Brain microvascular endothelial cell (primary cell): Measurements from ENCODE around the gene CBLN4.

ENCODE experiments used
- DNase-seq: peaks from one replicate; pipeline ENCODE4 v3.0.0-alpha.2; 2020
- H3K27ac ChIP-seq: fragments of 250-450 bp; sonication (Bioruptor Pico); 2 replicates; pipeline ENCODE4 v1.5.1; 2020; ENCODE audit warnings: mild to moderate bottlenecking, moderate library complexity
- H3K27me3 ChIP-seq: fragments of 250-450 bp; sonication (Bioruptor Pico); replicated peaks from 2 replicates; pipeline ENCODE4 v1.5.1; 2020; ENCODE audit warnings: mild to moderate bottlenecking
- H3K36me3 ChIP-seq: fragments of 250-450 bp; sonication (Bioruptor Pico); replicated peaks from 2 replicates; pipeline ENCODE4 v1.5.1; 2020; ENCODE audit warnings: mild to moderate bottlenecking
- H3K4me3 ChIP-seq: 2 replicates; pipeline ENCODE4 v1.5.1; 2011; ENCODE audit warnings: low read depth, mild to moderate bottlenecking, control low read depth, low read length, moderate library complexity
- in situ Hi-C: cut with HindIII; loops from 2 replicates; pipeline ENCODE4 v1.10.0; 2017; ENCODE audit warnings: low sequenced_read_pairs, low pct_ligation_motif_present
- TF ChIP-seq, protein P1 (sequence below): IDR thresholded peaks from 2 replicates; pipeline ENCODE4 v1.5.1; 2011; ENCODE audit warnings: low read depth, mild to moderate bottlenecking, moderate library complexity, low read length, control low read depth, inconsistent platforms; ENCODE audit errors: missing control alignments

Gene CBLN4

DNA sequence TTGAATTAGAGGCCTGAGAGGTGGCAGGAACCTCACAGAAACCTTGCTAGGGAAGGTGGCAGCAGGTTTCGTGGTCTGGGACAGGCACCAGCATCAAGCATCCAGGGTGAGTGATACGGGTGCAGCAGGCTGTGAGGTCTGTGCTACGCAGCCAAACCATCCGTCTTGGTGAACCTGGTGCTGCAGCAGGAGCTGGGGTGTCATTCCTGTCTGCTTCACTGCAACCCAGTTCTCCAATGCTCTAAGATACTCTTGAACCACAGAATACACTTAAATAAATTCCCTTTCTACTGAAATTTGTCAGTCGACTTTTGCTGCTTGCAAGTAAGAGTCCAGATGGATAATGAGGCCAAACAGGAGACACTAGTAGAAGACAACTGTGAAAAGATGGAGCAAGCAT lies 9.7 kb upstream of the CBLN4 start:
- no peaks in the 10 kb centered on the region for H3K27me3 ChIP-seq
- DNase-seq: no peak
- no peak overlapping the region for H3K27ac ChIP-seq
- no peak overlapping the region for H3K4me3 ChIP-seq
- TF ChIP-seq, protein P1, sequence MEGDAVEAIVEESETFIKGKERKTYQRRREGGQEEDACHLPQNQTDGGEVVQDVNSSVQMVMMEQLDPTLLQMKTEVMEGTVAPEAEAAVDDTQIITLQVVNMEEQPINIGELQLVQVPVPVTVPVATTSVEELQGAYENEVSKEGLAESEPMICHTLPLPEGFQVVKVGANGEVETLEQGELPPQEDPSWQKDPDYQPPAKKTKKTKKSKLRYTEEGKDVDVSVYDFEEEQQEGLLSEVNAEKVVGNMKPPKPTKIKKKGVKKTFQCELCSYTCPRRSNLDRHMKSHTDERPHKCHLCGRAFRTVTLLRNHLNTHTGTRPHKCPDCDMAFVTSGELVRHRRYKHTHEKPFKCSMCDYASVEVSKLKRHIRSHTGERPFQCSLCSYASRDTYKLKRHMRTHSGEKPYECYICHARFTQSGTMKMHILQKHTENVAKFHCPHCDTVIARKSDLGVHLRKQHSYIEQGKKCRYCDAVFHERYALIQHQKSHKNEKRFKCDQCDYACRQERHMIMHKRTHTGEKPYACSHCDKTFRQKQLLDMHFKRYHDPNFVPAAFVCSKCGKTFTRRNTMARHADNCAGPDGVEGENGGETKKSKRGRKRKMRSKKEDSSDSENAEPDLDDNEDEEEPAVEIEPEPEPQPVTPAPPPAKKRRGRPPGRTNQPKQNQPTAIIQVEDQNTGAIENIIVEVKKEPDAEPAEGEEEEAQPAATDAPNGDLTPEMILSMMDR: no peak
- H3K36me3 ChIP-seq: no peaks in the 10 kb centered on the region
- in situ Hi-C loops: no loop called here

DNA sequence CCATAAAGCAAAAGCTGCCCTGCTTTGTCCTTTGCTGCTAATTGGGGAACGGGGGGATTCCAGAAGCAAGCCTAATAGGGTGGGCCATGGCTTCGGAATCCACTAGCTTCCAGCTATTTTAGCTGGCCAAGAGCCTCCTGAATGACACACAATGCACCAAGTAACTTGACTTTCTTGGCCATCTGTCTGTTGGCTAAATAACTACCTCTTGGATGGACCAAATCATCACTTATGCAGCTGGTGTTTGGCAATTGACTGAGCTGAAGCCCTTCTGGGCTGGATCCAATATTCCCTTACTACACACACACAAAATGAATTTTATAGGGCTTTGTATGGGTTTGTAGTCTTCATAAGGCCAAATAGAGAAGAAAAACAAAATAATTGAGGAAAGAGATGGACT lies 8.8 kb upstream of the CBLN4 start:
- no peak for DNase-seq
- no peak overlapping the region for H3K27ac ChIP-seq
- TF ChIP-seq, protein P1: no peak
- H3K4me3 ChIP-seq: no peak overlapping the region
- in situ Hi-C loops: no loop called here
- no peaks in the 10 kb centered on the region for H3K27me3 ChIP-seq
- no peaks in the 10 kb centered on the region for H3K36me3 ChIP-seq

DNA sequence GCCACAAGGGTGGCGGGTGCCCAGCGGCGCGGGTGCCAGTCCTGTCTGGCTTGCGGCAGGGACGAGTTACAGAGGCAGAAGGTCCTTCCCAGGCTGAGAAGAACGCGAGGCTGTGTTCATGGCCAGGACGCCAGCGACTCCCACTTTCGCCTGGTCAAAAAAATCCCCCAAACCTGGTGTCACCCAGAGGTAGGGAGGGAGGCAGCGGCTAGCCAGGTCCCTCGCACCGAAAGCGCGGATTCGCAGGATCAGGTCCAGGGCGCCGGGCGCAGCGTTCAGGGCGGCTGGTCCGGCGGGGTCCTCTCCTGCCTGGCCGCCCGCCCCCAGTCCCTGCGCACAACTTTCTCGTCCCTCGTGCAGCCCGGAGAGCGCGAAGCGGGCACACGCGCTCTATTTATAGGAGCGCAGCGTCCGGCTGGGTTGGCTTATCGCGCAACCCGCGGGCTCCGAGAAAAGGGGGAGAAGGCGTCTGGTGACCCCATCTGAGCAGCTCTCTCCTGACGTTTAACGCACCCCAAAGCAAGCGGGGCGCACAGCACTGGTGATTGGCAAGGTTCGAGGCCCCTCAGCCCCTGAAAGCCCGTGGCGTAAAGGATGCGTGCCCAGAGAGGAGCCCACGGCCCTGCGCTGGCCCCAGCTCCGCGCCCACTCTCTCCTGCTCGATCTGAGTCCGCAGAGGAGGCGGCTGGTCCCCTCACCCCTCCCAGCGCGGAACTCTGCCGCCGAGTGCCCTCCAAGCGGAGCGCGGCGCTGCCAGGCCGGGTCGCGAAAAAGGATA lies 519 bp downstream of the CBLN4 start:
- TF ChIP-seq, protein P1: no peak
- H3K36me3 ChIP-seq: no peaks in the 10 kb centered on the region
- DNase-seq: no peak

DNA sequence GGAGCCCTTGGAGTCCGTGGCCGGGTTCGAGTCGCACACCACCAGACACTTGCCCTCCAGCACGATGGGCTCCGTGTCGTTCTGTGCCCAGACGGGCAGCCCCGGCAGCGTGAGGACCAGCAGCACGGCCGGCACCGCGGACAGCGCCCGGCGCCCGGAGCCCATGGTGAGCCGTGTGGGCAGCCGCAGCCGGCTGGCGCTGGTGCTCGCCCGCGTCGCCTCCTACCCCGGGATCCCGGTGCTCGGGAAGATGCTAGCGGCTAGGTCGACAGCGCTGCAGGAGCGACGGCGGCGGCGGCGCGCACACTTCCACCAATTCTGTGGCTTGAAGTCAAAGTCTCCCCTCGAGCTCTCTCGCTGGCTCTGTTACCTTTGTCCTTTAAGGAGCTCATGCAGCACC lies 1.3 kb downstream of the CBLN4 start:
- in situ Hi-C loops: no loop called here
- H3K27ac ChIP-seq: no peak overlapping the region
- H3K36me3 ChIP-seq: no peaks in the 10 kb centered on the region
- no peak overlapping the region for H3K4me3 ChIP-seq
- H3K27me3 ChIP-seq: peaks cover 6% of the 10 kb centered on the region
- DNase-seq: no peak
- TF ChIP-seq, protein P1: no peak

More for the DNA sequence above, 519 bp downstream of the CBLN4 start:
- in situ Hi-C loops: no loop called here
- Histone ChIP-seq H3K27me3 (peaks cover 6% of the 10 kb centered on the region), H3K27ac (no peak overlapping the region), H3K4me3 (no peak overlapping the region)

DNA sequence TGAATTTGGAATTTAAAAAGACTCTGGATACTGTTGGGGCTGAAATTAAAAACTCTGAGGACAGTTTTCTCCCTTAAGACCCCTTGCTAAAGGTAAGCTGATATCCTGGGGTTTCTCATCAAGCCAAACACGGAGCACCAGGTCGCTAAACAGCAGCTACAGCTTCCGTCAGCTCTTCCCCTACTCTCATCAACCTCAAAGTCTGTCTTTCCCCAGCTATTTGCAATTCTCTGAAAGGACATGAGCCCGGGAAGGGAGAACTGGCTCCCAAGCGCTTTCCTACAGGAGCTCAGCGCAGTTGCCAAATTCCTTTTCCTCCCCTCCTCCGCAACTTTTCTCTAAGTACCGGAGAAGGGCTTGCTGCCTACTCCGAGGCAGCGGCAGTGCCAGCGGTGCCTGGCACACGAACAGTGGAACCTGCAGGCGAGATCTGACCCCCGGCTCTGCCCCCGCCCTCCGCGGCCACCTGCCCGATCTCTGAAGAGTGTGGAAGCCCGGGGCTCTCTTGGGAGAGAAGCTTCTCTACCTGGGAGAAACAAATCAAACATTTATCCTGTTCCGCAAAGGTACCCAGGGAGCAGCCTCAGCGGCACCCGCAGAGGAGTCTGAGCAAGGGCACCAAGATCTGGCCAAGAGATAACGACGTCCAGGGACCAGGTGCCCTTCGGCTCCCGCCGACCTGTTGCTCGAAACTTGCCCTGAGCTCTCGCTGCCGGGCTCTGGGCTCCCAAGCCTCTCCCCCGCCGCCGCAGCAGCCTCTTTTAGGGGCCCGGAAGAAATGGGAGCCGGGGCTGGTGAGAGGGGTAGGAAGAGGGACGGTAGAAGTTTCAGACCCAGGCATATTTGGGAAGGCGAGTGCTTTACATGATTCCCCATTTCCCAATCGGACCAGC lies 2.2 kb downstream of the CBLN4 start:
- Histone ChIP-seq H3K27me3 (peaks cover 6% of the 10 kb centered on the region), H3K4me3 (no peak overlapping the region)

More for the DNA sequence above, 2.2 kb downstream of the CBLN4 start:
- TF ChIP-seq, protein P1: no peak
- no peak for DNase-seq
- no peaks in the 10 kb centered on the region for H3K36me3 ChIP-seq
- in situ Hi-C loops: no loop called here
- no peak overlapping the region for H3K27ac ChIP-seq
